Neural cell (in vitro differentiated cells): ENCODE results near the gene GCK. TPM values are rescaled to one million over a fixed set of nuclear protein-coding genes. Genes with fewer than 3 reads are reported as not detected.

Source experiments
- H2AFZ ChIP-seq: fragments of 200-600, 300-800 bp; sonication (generic), shearing (Covaris generic); 2 replicates; pipeline ENCODE4 v1.6.0; 2014; ENCODE audit warnings: low read depth, mild to moderate bottlenecking, antibody characterized with exemption, low read length, moderate library complexity
- H3F3A ChIP-seq: fragments of 200-600 bp; shearing (Covaris generic); 2 replicates; pipeline ENCODE4 v1.6.1; 2016; ENCODE audit warnings: mild to moderate bottlenecking, moderate library complexity, mixed read lengths, antibody characterized with exemption, low read length; ENCODE audit not compliant: insufficient read depth, poor library complexity, severe bottlenecking
- H3K27ac ChIP-seq: fragments of 200-600, 300-800 bp; sonication (generic), shearing (Covaris generic); 2 replicates; pipeline ENCODE4 v1.5.1; 2014; ENCODE audit warnings: mild to moderate bottlenecking, low read length, moderate library complexity
- H3K27me3 ChIP-seq: fragments of 300-800, 200-600 bp; sonication (generic), shearing (Covaris generic); 2 replicates; pipeline ENCODE4 v1.6.0; 2014; ENCODE audit warnings: mild to moderate bottlenecking, low read depth, low read length, moderate library complexity; ENCODE audit not compliant: insufficient read depth
- H3K36me3 ChIP-seq: fragments of 300-800, 200-600 bp; sonication (generic), shearing (Covaris generic); 2 replicates; pipeline ENCODE4 v1.5.1; 2014; ENCODE audit warnings: mild to moderate bottlenecking, antibody characterized with exemption, low read length, moderate library complexity; ENCODE audit not compliant: insufficient read depth
- H3K4me2 ChIP-seq: fragments of 300-800, 200-600 bp; sonication (generic), shearing (Covaris generic); 2 replicates; pipeline ENCODE4 v1.6.0; 2014; ENCODE audit warnings: mild to moderate bottlenecking, low read length
- H3K4me3 ChIP-seq: fragments of 300-800, 200-600 bp; sonication (generic), shearing (Covaris generic); 2 replicates; pipeline ENCODE4 v1.5.1; 2014; ENCODE audit warnings: mild to moderate bottlenecking, low read length, moderate library complexity
- H3K79me2 ChIP-seq: fragments of 200-600 bp; shearing (Covaris generic); replicated peaks from 2 replicates; pipeline ENCODE4 v1.6.0; 2014; ENCODE audit warnings: mild to moderate bottlenecking, low read length, moderate library complexity; ENCODE audit not compliant: insufficient read depth
- H3K9ac ChIP-seq: fragments of 300-800, 200-600 bp; sonication (generic), shearing (Covaris generic); 2 replicates; pipeline ENCODE4 v1.6.1; 2016; ENCODE audit warnings: mild to moderate bottlenecking, low read length, mixed read lengths
- H3K9me2 ChIP-seq: fragments of 200-600 bp; shearing (Covaris generic); 2 replicates; pipeline ENCODE4 v1.6.1; 2016; ENCODE audit warnings: mild to moderate bottlenecking, low read length, mixed read lengths; ENCODE audit not compliant: insufficient read depth
- H3K9me3 ChIP-seq: fragments of 200-600, 300-800 bp; sonication (generic), shearing (Covaris generic); 2 replicates; pipeline ENCODE4 v1.6.1; 2016; ENCODE audit warnings: mild to moderate bottlenecking, mixed run types, low read length, moderate library complexity, mixed read lengths
- H4K20me1 ChIP-seq: fragments of 200-600 bp; shearing (Covaris generic); 2 replicates; pipeline ENCODE4 v1.6.1; 2016; ENCODE audit warnings: mild to moderate bottlenecking, mixed run types; ENCODE audit not compliant: insufficient read depth
- EP300 ChIP-seq: fragments of 450-650 bp; conservative IDR thresholded peaks from 2 replicates; pipeline ENCODE4 v1.6.1; 2014; ENCODE audit warnings: antibody characterized with exemption, mild to moderate bottlenecking, moderate library complexity; ENCODE audit not compliant: poor library complexity, severe bottlenecking
- EZH2 ChIP-seq: fragments of 200-600, 300-800 bp; shearing (Covaris generic), sonication (generic); IDR thresholded peaks from 2 replicates; pipeline ENCODE4 v1.6.1; 2014; ENCODE audit warnings: antibody characterized with exemption, low read length, borderline replicate concordance, mild to moderate bottlenecking; ENCODE audit not compliant: insufficient read depth, poor library complexity, severe bottlenecking
- MXI1 ChIP-seq: fragments of 450-650 bp; conservative IDR thresholded peaks from 2 replicates; pipeline ENCODE4 v1.6.1; 2014; ENCODE audit warnings: antibody characterized with exemption, mild to moderate bottlenecking; ENCODE audit not compliant: poor library complexity, severe bottlenecking
- POLR2AphosphoS5 ChIP-seq: IDR thresholded peaks from 2 replicates; pipeline ENCODE4 v1.6.1; 2012
- RAD21 ChIP-seq: fragments of 450-650 bp; conservative IDR thresholded peaks from 2 replicates; pipeline ENCODE4 v1.6.1; 2014; ENCODE audit warnings: antibody characterized with exemption, mild to moderate bottlenecking, moderate library complexity
- SMC3 ChIP-seq: fragments of 450-650 bp; conservative IDR thresholded peaks from 2 replicates; pipeline ENCODE4 v1.6.1; 2014; ENCODE audit warnings: antibody characterized with exemption, mild to moderate bottlenecking, moderate library complexity; ENCODE audit not compliant: poor library complexity
- TAF1 ChIP-seq: IDR thresholded peaks from 2 replicates; pipeline ENCODE4 v1.6.1; 2012; ENCODE audit warnings: low read depth
- polyA plus RNA-seq: library from polyadenylated mRNA; depleted of rRNA; stranded (reverse); fragments of >200 nt; gene quantifications from 2 replicates; pipeline ENCODE4 v1.2.3, GENCODE V29; 2014
- TF ChIP-seq, protein P1 (sequence below): fragments of 450-650 bp; IDR thresholded peaks from 2 replicates; pipeline ENCODE4 v1.5.1; 2014; ENCODE audit warnings: antibody characterized with exemption, mild to moderate bottlenecking, moderate library complexity; ENCODE audit not compliant: poor library complexity, severe bottlenecking
- TF ChIP-seq, protein P2 (sequence below): IDR thresholded peaks from 2 replicates; pipeline ENCODE4 v1.6.1; 2012; ENCODE audit warnings: borderline replicate concordance

GCK gene
- polyA plus RNA-seq, 1 donor from 2014 or later, result 7.4 TPM

DNA sequence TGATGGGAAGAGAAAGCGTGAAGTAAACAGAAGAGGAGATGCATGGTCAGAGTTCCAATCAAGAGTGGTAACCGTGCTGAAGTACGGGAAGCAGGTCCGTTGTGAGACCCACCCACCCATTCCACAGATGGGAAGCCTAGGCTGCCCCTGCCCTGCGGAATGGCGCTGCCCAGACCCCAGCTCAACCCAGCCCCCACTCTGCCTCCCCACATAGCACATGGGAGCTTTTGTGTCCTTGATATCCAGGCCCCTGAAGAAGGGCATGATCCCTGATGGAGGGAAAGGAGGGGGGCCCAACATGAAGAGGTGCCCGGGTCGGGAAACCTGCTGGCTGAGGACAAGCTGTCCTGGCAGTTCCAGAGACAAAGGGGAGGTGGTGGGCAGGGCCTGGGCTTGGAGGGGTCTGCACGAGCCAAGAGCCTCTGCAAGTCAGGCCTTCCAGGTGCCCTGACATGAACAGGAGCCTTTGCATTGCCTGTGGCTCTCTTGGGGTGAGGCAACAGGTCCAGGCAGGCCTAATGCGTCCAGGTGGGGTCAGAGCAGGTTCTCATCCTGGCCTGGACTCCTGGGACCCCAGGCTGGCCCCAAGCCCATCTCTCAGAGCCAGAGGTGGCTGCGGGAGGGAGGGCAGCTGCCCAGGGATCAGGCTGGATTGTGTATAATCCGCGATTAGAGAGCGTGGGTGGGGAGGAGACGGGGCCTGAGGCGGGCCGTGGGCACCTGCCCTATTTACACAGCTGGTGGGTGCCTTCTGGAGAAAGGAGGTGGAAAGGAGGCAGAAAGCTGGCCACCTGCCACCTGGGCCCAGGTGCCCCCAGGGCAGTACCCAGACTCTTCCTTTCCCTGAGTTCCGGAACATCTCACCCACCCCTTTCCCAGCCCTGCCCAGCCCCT, 35.1 kb upstream of the GCK start:
- Histone ChIP-seq H3K27me3 (no peaks in the 10 kb centered on the region), H4K20me1 (no peaks in the 10 kb centered on the region), H3K9ac (no peak overlapping the region), H3F3A (no peaks in the 10 kb centered on the region), H3K79me2 (no peaks in the 10 kb centered on the region), H2AFZ (no peak overlapping the region), H3K9me3 (peaks cover 2% of the 10 kb centered on the region), H3K9me2 (no peaks in the 10 kb centered on the region), H3K4me2 (no peak overlapping the region), H3K36me3 (no peaks in the 10 kb centered on the region), H3K4me3 (no peak overlapping the region), H3K27ac (no peak overlapping the region)
- no peak for TF ChIP-seq SMC3
- TF ChIP-seq, protein P1, sequence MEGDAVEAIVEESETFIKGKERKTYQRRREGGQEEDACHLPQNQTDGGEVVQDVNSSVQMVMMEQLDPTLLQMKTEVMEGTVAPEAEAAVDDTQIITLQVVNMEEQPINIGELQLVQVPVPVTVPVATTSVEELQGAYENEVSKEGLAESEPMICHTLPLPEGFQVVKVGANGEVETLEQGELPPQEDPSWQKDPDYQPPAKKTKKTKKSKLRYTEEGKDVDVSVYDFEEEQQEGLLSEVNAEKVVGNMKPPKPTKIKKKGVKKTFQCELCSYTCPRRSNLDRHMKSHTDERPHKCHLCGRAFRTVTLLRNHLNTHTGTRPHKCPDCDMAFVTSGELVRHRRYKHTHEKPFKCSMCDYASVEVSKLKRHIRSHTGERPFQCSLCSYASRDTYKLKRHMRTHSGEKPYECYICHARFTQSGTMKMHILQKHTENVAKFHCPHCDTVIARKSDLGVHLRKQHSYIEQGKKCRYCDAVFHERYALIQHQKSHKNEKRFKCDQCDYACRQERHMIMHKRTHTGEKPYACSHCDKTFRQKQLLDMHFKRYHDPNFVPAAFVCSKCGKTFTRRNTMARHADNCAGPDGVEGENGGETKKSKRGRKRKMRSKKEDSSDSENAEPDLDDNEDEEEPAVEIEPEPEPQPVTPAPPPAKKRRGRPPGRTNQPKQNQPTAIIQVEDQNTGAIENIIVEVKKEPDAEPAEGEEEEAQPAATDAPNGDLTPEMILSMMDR, result no peak
- no peak for TF ChIP-seq EP300
- no peak for TF ChIP-seq TAF1
- no peak for TF ChIP-seq RAD21
- TF ChIP-seq, protein P2, sequence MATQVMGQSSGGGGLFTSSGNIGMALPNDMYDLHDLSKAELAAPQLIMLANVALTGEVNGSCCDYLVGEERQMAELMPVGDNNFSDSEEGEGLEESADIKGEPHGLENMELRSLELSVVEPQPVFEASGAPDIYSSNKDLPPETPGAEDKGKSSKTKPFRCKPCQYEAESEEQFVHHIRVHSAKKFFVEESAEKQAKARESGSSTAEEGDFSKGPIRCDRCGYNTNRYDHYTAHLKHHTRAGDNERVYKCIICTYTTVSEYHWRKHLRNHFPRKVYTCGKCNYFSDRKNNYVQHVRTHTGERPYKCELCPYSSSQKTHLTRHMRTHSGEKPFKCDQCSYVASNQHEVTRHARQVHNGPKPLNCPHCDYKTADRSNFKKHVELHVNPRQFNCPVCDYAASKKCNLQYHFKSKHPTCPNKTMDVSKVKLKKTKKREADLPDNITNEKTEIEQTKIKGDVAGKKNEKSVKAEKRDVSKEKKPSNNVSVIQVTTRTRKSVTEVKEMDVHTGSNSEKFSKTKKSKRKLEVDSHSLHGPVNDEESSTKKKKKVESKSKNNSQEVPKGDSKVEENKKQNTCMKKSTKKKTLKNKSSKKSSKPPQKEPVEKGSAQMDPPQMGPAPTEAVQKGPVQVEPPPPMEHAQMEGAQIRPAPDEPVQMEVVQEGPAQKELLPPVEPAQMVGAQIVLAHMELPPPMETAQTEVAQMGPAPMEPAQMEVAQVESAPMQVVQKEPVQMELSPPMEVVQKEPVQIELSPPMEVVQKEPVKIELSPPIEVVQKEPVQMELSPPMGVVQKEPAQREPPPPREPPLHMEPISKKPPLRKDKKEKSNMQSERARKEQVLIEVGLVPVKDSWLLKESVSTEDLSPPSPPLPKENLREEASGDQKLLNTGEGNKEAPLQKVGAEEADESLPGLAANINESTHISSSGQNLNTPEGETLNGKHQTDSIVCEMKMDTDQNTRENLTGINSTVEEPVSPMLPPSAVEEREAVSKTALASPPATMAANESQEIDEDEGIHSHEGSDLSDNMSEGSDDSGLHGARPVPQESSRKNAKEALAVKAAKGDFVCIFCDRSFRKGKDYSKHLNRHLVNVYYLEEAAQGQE, result no peak
- no peak for TF ChIP-seq POLR2AphosphoS5
- TF ChIP-seq MXI1, result no peak
- TF ChIP-seq EZH2, result no peak

DNA sequence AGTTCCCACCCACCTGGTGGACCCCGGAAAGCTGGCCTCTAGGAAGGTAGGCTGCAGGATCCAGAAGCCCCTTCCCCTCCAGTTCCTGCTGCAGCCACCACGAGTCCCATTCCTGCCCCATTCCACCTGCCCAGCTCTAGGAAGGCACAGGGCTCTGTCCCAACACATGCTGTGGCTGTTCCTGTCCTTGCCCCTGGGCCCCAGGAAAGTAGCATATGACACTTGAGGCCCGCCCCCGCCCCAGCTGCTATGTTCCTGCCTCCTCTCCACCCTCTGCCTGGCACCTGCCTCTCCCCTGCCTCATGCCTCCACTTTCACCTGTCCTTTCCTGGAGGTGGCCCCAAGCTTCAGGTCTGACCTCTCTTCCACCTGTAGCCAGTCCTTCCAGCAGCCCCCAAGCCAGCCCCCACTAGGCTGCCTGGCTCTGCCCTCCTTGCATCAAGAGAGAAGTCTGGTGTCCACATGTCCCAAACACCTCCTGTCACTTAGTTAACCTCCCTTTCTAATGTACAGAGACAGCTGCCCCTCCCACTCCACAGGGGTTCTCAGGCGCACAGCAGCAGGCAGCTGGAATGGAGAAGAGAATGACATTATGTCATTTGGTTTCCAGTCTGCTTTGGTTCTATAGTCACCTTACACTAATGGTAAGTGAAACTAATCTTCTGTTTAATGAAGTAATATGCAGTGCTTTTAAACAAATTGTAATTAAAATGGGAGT, 34.3 kb upstream of the GCK start:
- no peak overlapping the region for H2AFZ ChIP-seq
- H3F3A ChIP-seq, result no peaks in the 10 kb centered on the region
- no peaks in the 10 kb centered on the region for H4K20me1 ChIP-seq
- no peak overlapping the region for H3K9ac ChIP-seq
- H3K27ac ChIP-seq, result no peak overlapping the region
- peaks cover 5% of the 10 kb centered on the region for H3K9me3 ChIP-seq
- no peak overlapping the region for H3K4me3 ChIP-seq
- no peaks in the 10 kb centered on the region for H3K79me2 ChIP-seq
- no peak overlapping the region for H3K4me2 ChIP-seq
- H3K9me2 ChIP-seq, result no peaks in the 10 kb centered on the region
- H3K27me3 ChIP-seq, result no peaks in the 10 kb centered on the region
- TF ChIP-seq SMC3 (no peak), MXI1 (no peak), TAF1 (no peak), EP300 (no peak), EZH2 (no peak)
- TF ChIP-seq, protein P1, result no peak
- TF ChIP-seq, protein P2, result no peak
- no peaks in the 10 kb centered on the region for H3K36me3 ChIP-seq
